ENCODE results near the gene SLC22A15.

- TF ChIP-seq CTCF (IDR thresholded peaks at IDR 0.05) (no peak), POLR2A (IDR thresholded peaks at IDR 0.05) (no peak)
Measured at GRCh38 chr1:116015679-116016078, 39.4 kb downstream of the SLC22A15 start.

Data from right lobe of liver (tissue), 4 donors.